GM23338 (cell line): ENCODE measurements around the gene MCM3. TPM values are rescaled to one million over a fixed set of nuclear protein-coding genes. Genes with fewer than 3 reads are reported as not detected.

Experiments used
- ATAC-seq: fragments of 200-7000 bp; cut with Tn5 transposase; 3 replicates; pipeline ENCODE4 v1.9.1; 2020
- DNase-seq: peaks from one replicate; pipeline ENCODE4 v3.0.0-alpha.2; 2015; ENCODE audit warnings: low spot score
- H2AFZ ChIP-seq: fragments of 200-600 bp; sonication (generic); 2 replicates; pipeline ENCODE4 v1.8.0; 2016; ENCODE audit warnings: antibody characterized with exemption, mild to moderate bottlenecking, moderate library complexity
- H3F3A ChIP-seq: fragments of 200-600 bp; sonication (generic); replicated peaks from 2 replicates; pipeline ENCODE4 v1.8.0; 2017; ENCODE audit warnings: antibody characterized with exemption, mixed run types, low read depth
- H3K27ac ChIP-seq: fragments of 200-600 bp; sonication (generic); 2 replicates; pipeline ENCODE4 v1.6.1; 2016; ENCODE audit warnings: low read depth
- H3K27me3 ChIP-seq: fragments of 200-600 bp; sonication (generic); 2 replicates; pipeline ENCODE4 v1.8.0; 2016; ENCODE audit warnings: mild to moderate bottlenecking, mixed run types, moderate library complexity; ENCODE audit not compliant: insufficient read depth
- H3K36me3 ChIP-seq: fragments of 200-600 bp; sonication (generic); 2 replicates; pipeline ENCODE4 v1.8.0; 2016; ENCODE audit warnings: mild to moderate bottlenecking; ENCODE audit not compliant: insufficient read depth
- H3K4me1 ChIP-seq: fragments of 200-600 bp; sonication (generic); 2 replicates; pipeline ENCODE4 v1.8.0; 2016; ENCODE audit warnings: mild to moderate bottlenecking, moderate library complexity; ENCODE audit not compliant: insufficient read depth
- H3K4me2 ChIP-seq: fragments of 200-600 bp; sonication (generic); 2 replicates; pipeline ENCODE4 v1.7.1; 2017; ENCODE audit warnings: mixed run types
- H3K4me3 ChIP-seq: fragments of 200-600 bp; sonication (generic); 2 replicates; pipeline ENCODE4 v1.6.1; 2016; ENCODE audit warnings: mixed run types
- H3K79me2 ChIP-seq: fragments of 200-600 bp; sonication (generic); replicated peaks from 2 replicates; pipeline ENCODE4 v1.8.0; 2017; ENCODE audit warnings: mild to moderate bottlenecking; ENCODE audit not compliant: insufficient read depth
- H3K9me2 ChIP-seq: fragments of 200-600 bp; sonication (generic); 2 replicates; pipeline ENCODE4 v1.8.0; 2017; ENCODE audit not compliant: insufficient read depth
- H4K20me1 ChIP-seq: fragments of 200-600 bp; sonication (generic); replicated peaks from 2 replicates; pipeline ENCODE4 v1.8.0; 2017; ENCODE audit warnings: mild to moderate bottlenecking; ENCODE audit not compliant: insufficient read depth
- H3K27ac Mint-ChIP-seq: 2 replicates; pipeline ENCODE4 v1.8.0; 2020; ENCODE audit warnings: inconsistent platforms, mild to moderate bottlenecking, moderate library complexity, mixed read lengths
- H3K27me3 Mint-ChIP-seq: 3 replicates; pipeline ENCODE4 v1.8.0; 2022; ENCODE audit warnings: low read depth, mild to moderate bottlenecking, moderate library complexity, mixed read lengths, inconsistent platforms; ENCODE audit not compliant: insufficient read depth, poor library complexity
- H3K36me3 Mint-ChIP-seq: 3 replicates; pipeline ENCODE4 v1.8.0; 2021; ENCODE audit warnings: low read depth, mild to moderate bottlenecking, inconsistent platforms, moderate library complexity, mixed read lengths
- H3K4me1 Mint-ChIP-seq: 3 replicates; pipeline ENCODE4 v1.8.0; 2020; ENCODE audit warnings: mild to moderate bottlenecking, inconsistent platforms, mixed read lengths
- H3K4me3 Mint-ChIP-seq: 3 replicates; pipeline ENCODE4 v1.8.0; 2021; ENCODE audit warnings: moderate library complexity, mild to moderate bottlenecking, inconsistent platforms, mixed read lengths
- H3K9me3 Mint-ChIP-seq: 3 replicates; pipeline ENCODE4 v1.8.0; 2020; ENCODE audit warnings: moderate library complexity, mild to moderate bottlenecking, inconsistent platforms, mixed read lengths
- CREB1 ChIP-seq: fragments of 250-450 bp; sonication (Bioruptor Pico); IDR thresholded peaks from 2 replicates; pipeline ENCODE4 v1.5.0; 2020; ENCODE audit warnings: low read depth, mild to moderate bottlenecking, moderate library complexity
- CTCF ChIP-seq, 2 experiments: fragments of 200-600 bp in 1 of 2; sonication (generic) in 1 of 2; conservative IDR thresholded peaks; 2 replicates each; pipeline versions ENCODE4 v1.5.1 to v1.6.1; 2016 to 2017; ENCODE audit warnings: antibody characterized with exemption in 2 of 2, low read depth in 2 of 2, mild to moderate bottlenecking in 2 of 2, moderate library complexity in 1 of 2
- EZH2phosphoT487 ChIP-seq: fragments of 200-600 bp; sonication (generic); IDR thresholded peaks from one replicate; pipeline ENCODE4 v1.8.1; 2018; ENCODE audit warnings: antibody characterized with exemption; ENCODE audit not compliant: unreplicated experiment
- JUNB ChIP-seq: IDR thresholded peaks from one replicate; pipeline ENCODE4 v1.6.1; 2016; ENCODE audit warnings: antibody characterized with exemption; ENCODE audit not compliant: unreplicated experiment
- NANOG ChIP-seq: IDR thresholded peaks from 2 replicates; pipeline ENCODE4 v1.6.1; 2016; ENCODE audit warnings: antibody characterized with exemption, borderline replicate concordance
- POLR2AphosphoS5 ChIP-seq: IDR thresholded peaks from 2 replicates; pipeline ENCODE4 v1.6.1; 2016; ENCODE audit warnings: antibody characterized with exemption, low read depth
- REST ChIP-seq: IDR thresholded peaks from one replicate; pipeline ENCODE4 v1.6.1; 2018; ENCODE audit warnings: antibody characterized with exemption; ENCODE audit not compliant: unreplicated experiment
- STAT1 ChIP-seq: IDR thresholded peaks from one replicate; pipeline ENCODE4 v1.6.1; 2016; ENCODE audit warnings: antibody characterized with exemption; ENCODE audit not compliant: unreplicated experiment
- ZNF114 ChIP-seq: fragments of 250-450 bp; sonication (Bioruptor Pico); IDR thresholded peaks from 2 replicates; pipeline ENCODE4 v1.5.0; 2020; ENCODE audit warnings: mild to moderate bottlenecking, moderate library complexity
- ZNF331 ChIP-seq: fragments of 250-450 bp; sonication (Bioruptor Pico); IDR thresholded peaks from 2 replicates; pipeline ENCODE4 v1.5.0; 2020; ENCODE audit warnings: low read depth, mild to moderate bottlenecking, moderate library complexity
- ZNF462 ChIP-seq: fragments of 250-450 bp; sonication (Bioruptor Pico); IDR thresholded peaks from 2 replicates; pipeline ENCODE4 v1.5.0; 2020; ENCODE audit warnings: mild to moderate bottlenecking, moderate library complexity
- polyA plus RNA-seq: library from polyadenylated mRNA; unstranded; fragments of >200 nt; fragmentation: Nextera tagmentation; extraction: Ambion mirVana; gene quantifications from 2 replicates; pipeline ENCODE4 v1.2.1, GENCODE V29; 2016
- total RNA-seq: library from RNA; depleted of rRNA; stranded (reverse); fragments of >200 nt; shearing (Covaris generic); gene quantifications from 2 replicates; pipeline ENCODE4 v1.2.3, GENCODE V29; 2014

MCM3 gene
- total and polyA plus RNA-seq, 2 experiments from 2014 or later: 157 to 369 TPM

- Histone ChIP-seq H3K9me2 (0 out of 2 replicates have a peak, but pooled peaks cover 3% of the 10 kb centered on the region), H3K79me2 (peaks cover 12% of the 10 kb centered on the region), H3K36me3 (no peaks in the 10 kb centered on the region), H3K4me1 (peaks cover 17% of the 10 kb centered on the region; the same call in 1 of the 2 replicates), H3K27ac (no peak overlapping the region), H3K4me2 (no peak overlapping the region), H2AFZ (no peak overlapping the region), H3F3A (no peaks in the 10 kb centered on the region), H3K4me3 (no peak overlapping the region), H4K20me1 (peaks cover 3% of the 10 kb centered on the region; the same call in 1 of the 2 replicates), H3K27me3 (no peaks in the 10 kb centered on the region)
- Mint-ChIP-seq H3K27me3 (peaks cover 2% of the 10 kb centered on the region), H3K4me3 (no peak overlapping the region), H3K27ac (no peak overlapping the region), H3K9me3 (peaks cover 3% of the 10 kb centered on the region; the same call in 1 of the 3 replicates), H3K36me3 (peaks cover 7% of the 10 kb centered on the region), H3K4me1 (peaks cover 10% of the 10 kb centered on the region)
- ATAC-seq: no peak
- DNase-seq: no peak
- no peak for TF ChIP-seq ZNF462 (CRISPR knock-in tag)
- TF ChIP-seq STAT1: no peak
- no peak for TF ChIP-seq CTCF (conservative IDR thresholded peaks at IDR 0.05; ENCODE audit: low read depth in 2 of 2)
- TF ChIP-seq ZNF331 (CRISPR knock-in tag): no peak
- TF ChIP-seq JUNB: no peak
- no peak for TF ChIP-seq ZNF114 (CRISPR knock-in tag)
- no peak for TF ChIP-seq NANOG
- TF ChIP-seq POLR2AphosphoS5: no peak
- TF ChIP-seq EZH2phosphoT487: no peak
- TF ChIP-seq REST: no peak
- no peak for TF ChIP-seq CREB1 (CRISPR knock-in tag)
Observed at GRCh38 chr6:52288216-52288615, 3.7 kb upstream of the MCM3 start.
